ENCODE results near the gene TRIM39.
A peak's percentile ranks its signal among the peaks of the same experiment; 100 is the strongest.

The TRIM39 gene

GRCh38 chr6:30328397-30328796, 1.7 kb downstream of the TRIM39 start:
- DNase-seq = no peak

GRCh38 chr6:30329331-30329730, 2.6 kb downstream of the TRIM39 start:
- no peak for DNase-seq

GRCh38 chr6:30331981-30332380, 5.3 kb downstream of the TRIM39 start:
- DNase-seq = no peak

- DNase-seq = no peak
Observed at GRCh38 chr6:30334075-30334783, 7.5 kb downstream of the TRIM39 start.

- DNase-seq = no peak
Observed at GRCh38 chr6:30340589-30341054, 13.9 kb downstream of the TRIM39 start.

GRCh38 chr6:30341218-30341617, 14.5 kb downstream of the TRIM39 start:
- no peak for DNase-seq

- DNase-seq = no peak
Observed at GRCh38 chr6:30341728-30342127, 15.0 kb downstream of the TRIM39 start.

- DNase-seq = no peak
Observed at GRCh38 chr6:30344191-30344867, 17.6 kb downstream of the TRIM39 start.

- peak; percentile 79 for DNase-seq
Observed at GRCh38 chr6:30344868-30345671, 18.3 kb downstream of the TRIM39 start, which contains the start of gene RPP21. Gene RPP21, plus strand, starts transcription at chr6:30345156. Its CDS starts 16 bp downstream, at chr6:30345172.

- DNase-seq = no peak
Observed at GRCh38 chr6:30345852-30346251, 19.1 kb downstream of the TRIM39 start.

GRCh38 chr6:30348957-30349356, 22.2 kb downstream of the TRIM39 start:
- DNase-seq = no peak

- DNase-seq = no peak
Observed at GRCh38 chr6:30349421-30350177, 22.9 kb downstream of the TRIM39 start.

- no peak for DNase-seq
Observed at GRCh38 chr6:30350524-30350923, 23.8 kb downstream of the TRIM39 start.

GRCh38 chr6:30352550-30352949, 25.8 kb downstream of the TRIM39 start:
- no peak for DNase-seq

GRCh38 chr6:30355281-30355680, 28.6 kb downstream of the TRIM39 start:
- no peak for DNase-seq

GRCh38 chr6:30356536-30356935, 29.8 kb downstream of the TRIM39 start:
- DNase-seq = no peak

- peak; percentile 79 for DNase-seq
Observed at GRCh38 chr6:30357678-30358540, 31.2 kb downstream of the TRIM39 start.

GRCh38 chr6:30359276-30359675, 32.5 kb downstream of the TRIM39 start:
- no peak for DNase-seq

- no peak for DNase-seq
Observed at GRCh38 chr6:30360139-30360538, 33.4 kb downstream of the TRIM39 start.

GRCh38 chr6:30361661-30362060, 34.9 kb downstream of the TRIM39 start:
- no peak for DNase-seq

- no peak for DNase-seq
Observed at GRCh38 chr6:30363459-30363858, 36.7 kb downstream of the TRIM39 start.

- DNase-seq = no peak
Observed at GRCh38 chr6:30364591-30364990, 37.9 kb downstream of the TRIM39 start.

Data from EL (cell line).